SK-N-SH (cell line): ENCODE results near the gene MAD1L1. TPM values are rescaled to one million over a fixed set of nuclear protein-coding genes. Genes with fewer than 3 reads are reported as not detected.

Source experiments
- CTCF ChIA-PET: fragments of 300-600, 350-600 bp; formaldehyde crosslinking; extraction: SDS; loops from one replicate; lab custom pipeline; 2021; lab: Yijun Ruan, JAX
- POLR2A ChIA-PET: fragments of 350-600 bp; sonication (Branson Sonifier 250); formaldehyde crosslinking; extraction: SDS; loops from one replicate; lab custom pipeline; 2020; ENCODE audit warnings: antibody characterized with exemption, inconsistent platforms; lab: Yijun Ruan, JAX
- DNase-seq: peaks from one replicate; pipeline ENCODE4 v3.0.0; 2012
- H2AFZ ChIP-seq: fragments of 200-600 bp; sonication (generic); 2 replicates; pipeline ENCODE4 v1.8.1; 2016; ENCODE audit warnings: antibody characterized with exemption, mild to moderate bottlenecking, low read depth
- H3F3A ChIP-seq: fragments of 200-600 bp; sonication (generic); replicated peaks from 2 replicates; pipeline ENCODE3; 2016; ENCODE audit warnings: antibody characterized with exemption, mild to moderate bottlenecking; ENCODE audit not compliant: insufficient read depth
- H3K27ac ChIP-seq, 2 experiments: fragments of 200-500 bp in 1 of 2; fragments of 200-600 bp in 1 of 2; sonication (Bioruptor generic) in 1 of 2; sonication (generic), shearing (Covaris generic) in 1 of 2; 2 replicates each; pipeline versions ENCODE4 v1.5.1 to v1.6.1; 2014 to 2016; ENCODE audit warnings: low read depth in 2 of 2, inconsistent platforms in 1 of 2, low read length in 1 of 2, mild to moderate bottlenecking in 1 of 2, mixed read lengths in 1 of 2
- H3K27me3 ChIP-seq: fragments of 200-600 bp; sonication (generic), shearing (Covaris generic); 2 replicates; pipeline ENCODE4 v1.6.1; 2016; ENCODE audit warnings: mixed run types; ENCODE audit not compliant: insufficient read depth
- H3K36me3 ChIP-seq, 2 experiments: fragments of 200-500 bp in 1 of 2; fragments of 200-600 bp in 1 of 2; sonication (Bioruptor generic) in 1 of 2; sonication (generic) in 1 of 2; replicated peaks in 1 of 2; 2 replicates each; pipeline versions ENCODE3 to v1.5.1; 2014 to 2016; ENCODE audit warnings: low read length in 1 of 2, mild to moderate bottlenecking in 1 of 2; ENCODE audit not compliant: insufficient read depth in 2 of 2, control insufficient read depth in 1 of 2
- H3K4me1 ChIP-seq, 2 experiments: fragments of 200-500 bp in 1 of 2; fragments of 200-600 bp in 1 of 2; sonication (Bioruptor generic) in 1 of 2; sonication (generic), shearing (Covaris generic) in 1 of 2; 2 replicates each; pipeline versions ENCODE4 v1.5.1 to v1.6.1; 2014 to 2016; ENCODE audit warnings: low read depth in 1 of 2, low read length in 1 of 2, mixed run types in 1 of 2; ENCODE audit not compliant: insufficient read depth in 2 of 2, control insufficient read depth in 1 of 2
- H3K4me2 ChIP-seq: fragments of 200-600 bp; sonication (generic), shearing (Covaris generic); 2 replicates; pipeline ENCODE4 v1.6.1; 2017; ENCODE audit warnings: mixed run types
- H3K4me3 ChIP-seq, 2 experiments: fragments of 200-500 bp in 1 of 2; fragments of 200-600 bp in 1 of 2; sonication (Bioruptor generic) in 1 of 2; sonication (generic), shearing (Covaris generic) in 1 of 2; 2 replicates each; pipeline versions ENCODE4 v1.5.1 to v1.8.1; 2014 to 2016; ENCODE audit warnings: low read depth in 2 of 2, inconsistent platforms in 1 of 2, low read length in 1 of 2, mild to moderate bottlenecking in 1 of 2, mixed read lengths in 1 of 2, moderate library complexity in 1 of 2
- H3K79me2 ChIP-seq: fragments of 200-600 bp; sonication (generic); 2 replicates; pipeline ENCODE4 v1.8.1; 2017; ENCODE audit warnings: mild to moderate bottlenecking; ENCODE audit not compliant: insufficient read depth
- H3K9ac ChIP-seq: fragments of 200-600 bp; sonication (generic); 2 replicates; pipeline ENCODE4 v1.6.1; 2017; ENCODE audit warnings: mixed run types
- H3K9me2 ChIP-seq: fragments of 200-600 bp; sonication (generic); 2 replicates; pipeline ENCODE4 v1.6.1; 2017; ENCODE audit warnings: mixed run types
- H3K9me3 ChIP-seq: fragments of 200-600 bp; sonication (generic); 2 replicates; pipeline ENCODE4 v1.6.1; 2017; ENCODE audit warnings: mixed run types, mild to moderate bottlenecking, moderate library complexity
- H4K20me1 ChIP-seq: fragments of 200-600 bp; sonication (generic); 2 replicates; pipeline ENCODE4 v1.6.1; 2017; ENCODE audit warnings: mild to moderate bottlenecking, mixed run types; ENCODE audit not compliant: insufficient read depth
- CHD2 ChIP-seq: fragments of 150-350 bp; IDR thresholded peaks from 2 replicates; pipeline ENCODE4 v1.6.1; 2018; ENCODE audit warnings: low read length; ENCODE audit not compliant: partially characterized antibody
- ELF1 ChIP-seq: IDR thresholded peaks from 2 replicates; pipeline ENCODE4 v1.4.0; 2012
- EP300 ChIP-seq, 2 experiments: IDR thresholded peaks; 2 replicates each; pipeline versions ENCODE4 v1.4.0 to v1.6.1; 2012; ENCODE audit warnings: borderline replicate concordance in 1 of 2, low read depth in 1 of 2, low read length in 1 of 2
- FOSL2 ChIP-seq: IDR thresholded peaks from 2 replicates; pipeline ENCODE4 v1.4.0; 2012; ENCODE audit warnings: low read depth, mild to moderate bottlenecking, moderate library complexity, borderline replicate concordance
- GATA2 ChIP-seq: sonication (generic); formaldehyde crosslinking; IDR thresholded peaks from 2 replicates; pipeline ENCODE4 v1.5.0; 2020; ENCODE audit warnings: mild to moderate bottlenecking, missing genetic modification reagents
- MEF2A ChIP-seq: IDR thresholded peaks from 2 replicates; pipeline ENCODE4 v1.4.0; 2012; ENCODE audit warnings: low read depth, borderline replicate concordance
- NRF1 ChIP-seq: IDR thresholded peaks from 2 replicates; pipeline ENCODE4 v1.6.1; 2012; ENCODE audit warnings: low read depth, mild to moderate bottlenecking, low read length
- PBX3 ChIP-seq: IDR thresholded peaks from 2 replicates; pipeline ENCODE4; 2012
- RAD21 ChIP-seq: IDR thresholded peaks from 2 replicates; pipeline ENCODE4 v1.6.1; 2012; ENCODE audit warnings: mild to moderate bottlenecking, low read length
- RCOR1 ChIP-seq: fragments of 150-350 bp; IDR thresholded peaks from 2 replicates; pipeline ENCODE4 v1.6.1; 2017; ENCODE audit warnings: antibody characterized with exemption, low read length
- RFX5 ChIP-seq: IDR thresholded peaks from 2 replicates; pipeline ENCODE4 v1.6.1; 2012; ENCODE audit warnings: mild to moderate bottlenecking, improper control_type of control experiment, low read length
- SIN3A ChIP-seq: IDR thresholded peaks from 2 replicates; pipeline ENCODE4 v1.6.1; 2012; ENCODE audit warnings: low read depth, mild to moderate bottlenecking, low read length, moderate library complexity, borderline replicate concordance
- SMC3 ChIP-seq: IDR thresholded peaks from 2 replicates; pipeline ENCODE4 v1.6.1; 2012; ENCODE audit warnings: low read depth, low read length, improper control_type of control experiment
- TEAD4 ChIP-seq: IDR thresholded peaks from 2 replicates; pipeline ENCODE4 v1.4.0; 2012; ENCODE audit warnings: mild to moderate bottlenecking, borderline replicate concordance; ENCODE audit not compliant: insufficient read depth
- USF1 ChIP-seq: IDR thresholded peaks from 2 replicates; pipeline ENCODE4 v1.4.0; 2012; ENCODE audit warnings: low read depth, borderline replicate concordance
- WGBS: methylation state at CpG from one replicate; pipeline ENCODE4 v1.1.6; 2017; ENCODE audit warnings: low lambda C conversion rate; 5-methylcytosine and 5-hydroxymethylcytosine counted together
- polyA plus RNA-seq, 3 experiments: library from polyadenylated mRNA; depleted of rRNA; stranded (reverse); fragments of >200 nt; gene quantifications; 2 replicates each; pipeline ENCODE4 v1.2.3, GENCODE V29; 2012
- TF ChIP-seq, protein P1 (sequence below): fragments of 200-600 bp; sonication (generic); IDR thresholded peaks from 2 replicates; pipeline ENCODE4 v1.6.1; 2017; ENCODE audit warnings: antibody characterized with exemption, mild to moderate bottlenecking, moderate library complexity
- TF ChIP-seq, protein P2 (sequence below): IDR thresholded peaks from 2 replicates; pipeline ENCODE4 v1.4.0; 2012; ENCODE audit warnings: low read depth, borderline replicate concordance
- TF ChIP-seq, protein P3 (sequence below): fragments of 150-350 bp; IDR thresholded peaks from 2 replicates; pipeline ENCODE4 v1.6.1; 2016; ENCODE audit warnings: mild to moderate bottlenecking, low read depth, low read length

Gene MAD1L1
- polyA plus RNA-seq, 1 of the 3 experiments (the other 2 are of a cell fraction) = 46.2 TPM

GRCh38 chr7:2068693-2069471, 163.9 kb downstream of the MAD1L1 start:
- no peak overlapping the region for H3K27ac ChIP-seq
- no peaks in the 10 kb centered on the region for H3K79me2 ChIP-seq
- TF ChIP-seq USF1 = no peak
- TF ChIP-seq, protein P1, sequence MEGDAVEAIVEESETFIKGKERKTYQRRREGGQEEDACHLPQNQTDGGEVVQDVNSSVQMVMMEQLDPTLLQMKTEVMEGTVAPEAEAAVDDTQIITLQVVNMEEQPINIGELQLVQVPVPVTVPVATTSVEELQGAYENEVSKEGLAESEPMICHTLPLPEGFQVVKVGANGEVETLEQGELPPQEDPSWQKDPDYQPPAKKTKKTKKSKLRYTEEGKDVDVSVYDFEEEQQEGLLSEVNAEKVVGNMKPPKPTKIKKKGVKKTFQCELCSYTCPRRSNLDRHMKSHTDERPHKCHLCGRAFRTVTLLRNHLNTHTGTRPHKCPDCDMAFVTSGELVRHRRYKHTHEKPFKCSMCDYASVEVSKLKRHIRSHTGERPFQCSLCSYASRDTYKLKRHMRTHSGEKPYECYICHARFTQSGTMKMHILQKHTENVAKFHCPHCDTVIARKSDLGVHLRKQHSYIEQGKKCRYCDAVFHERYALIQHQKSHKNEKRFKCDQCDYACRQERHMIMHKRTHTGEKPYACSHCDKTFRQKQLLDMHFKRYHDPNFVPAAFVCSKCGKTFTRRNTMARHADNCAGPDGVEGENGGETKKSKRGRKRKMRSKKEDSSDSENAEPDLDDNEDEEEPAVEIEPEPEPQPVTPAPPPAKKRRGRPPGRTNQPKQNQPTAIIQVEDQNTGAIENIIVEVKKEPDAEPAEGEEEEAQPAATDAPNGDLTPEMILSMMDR = peak; percentile 15; the same call in 1 of the 2 replicates
- TF ChIP-seq, protein P2, sequence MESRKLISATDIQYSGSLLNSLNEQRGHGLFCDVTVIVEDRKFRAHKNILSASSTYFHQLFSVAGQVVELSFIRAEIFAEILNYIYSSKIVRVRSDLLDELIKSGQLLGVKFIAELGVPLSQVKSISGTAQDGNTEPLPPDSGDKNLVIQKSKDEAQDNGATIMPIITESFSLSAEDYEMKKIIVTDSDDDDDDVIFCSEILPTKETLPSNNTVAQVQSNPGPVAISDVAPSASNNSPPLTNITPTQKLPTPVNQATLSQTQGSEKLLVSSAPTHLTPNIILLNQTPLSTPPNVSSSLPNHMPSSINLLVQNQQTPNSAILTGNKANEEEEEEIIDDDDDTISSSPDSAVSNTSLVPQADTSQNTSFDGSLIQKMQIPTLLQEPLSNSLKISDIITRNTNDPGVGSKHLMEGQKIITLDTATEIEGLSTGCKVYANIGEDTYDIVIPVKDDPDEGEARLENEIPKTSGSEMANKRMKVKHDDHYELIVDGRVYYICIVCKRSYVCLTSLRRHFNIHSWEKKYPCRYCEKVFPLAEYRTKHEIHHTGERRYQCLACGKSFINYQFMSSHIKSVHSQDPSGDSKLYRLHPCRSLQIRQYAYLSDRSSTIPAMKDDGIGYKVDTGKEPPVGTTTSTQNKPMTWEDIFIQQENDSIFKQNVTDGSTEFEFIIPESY = no peak
- no peak for TF ChIP-seq FOSL2
- TF ChIP-seq RFX5 = no peak
- TF ChIP-seq RAD21 = peak; percentile 25
- TF ChIP-seq TEAD4 = no peak
- TF ChIP-seq RCOR1 = no peak
- TF ChIP-seq, all 33 proteins: peak for 2
- POLR2A ChIA-PET = interaction anchor here (0.7 kb wide), 1 partner anchor 10 kb away, joined by 3 read pairs; no protein-coding TSS in a partner anchor
- H3K9me3 ChIP-seq = no peaks in the 10 kb centered on the region
- H3K4me2 ChIP-seq = no peak overlapping the region
- H3K36me3 ChIP-seq = peaks cover 0 to 20% of the 10 kb centered on the region in 2 experiments
- no peaks in the 10 kb centered on the region for H3K9me2 ChIP-seq
- CTCF ChIA-PET = interaction anchor here (1.0 to 2.7 kb wide), 6 partner anchors 13 to 159 kb away, joined by 3 to 11 read pairs (median 6); no protein-coding TSS in a partner anchor
- whole genome bisulfite sequencing = 93% methylated on average over 23 of the region's 23 CpGs
- H3K4me1 ChIP-seq = peaks cover 0 to 30% of the 10 kb centered on the region in 2 experiments; a peak in 2 of 4 replicates
- H3K9ac ChIP-seq = no peak overlapping the region
- H2AFZ ChIP-seq = no peak overlapping the region
- H3F3A ChIP-seq = no peaks in the 10 kb centered on the region
- no peaks in the 10 kb centered on the region for H4K20me1 ChIP-seq
- DNase-seq = peak; percentile 72
- no peak overlapping the region for H3K4me3 ChIP-seq
- H3K27me3 ChIP-seq = no peaks in the 10 kb centered on the region

- Histone ChIP-seq H3K4me3 (no peak overlapping the region), H3K9me2 (no peaks in the 10 kb centered on the region), H3K4me2 (no peak overlapping the region), H3F3A (no peaks in the 10 kb centered on the region), H2AFZ (no peak overlapping the region), H4K20me1 (no peaks in the 10 kb centered on the region), H3K27ac (peak overlapping the region in 1 of 2 experiments; percentile 96; a peak in 2 of 4 replicates), H3K9me3 (no peaks in the 10 kb centered on the region), H3K27me3 (no peaks in the 10 kb centered on the region), H3K4me1 (peaks cover 0 to 36% of the 10 kb centered on the region in 2 experiments; a peak in 2 of 4 replicates), H3K36me3 (peaks cover 0 to 20% of the 10 kb centered on the region in 2 experiments), H3K9ac (no peak overlapping the region), H3K79me2 (no peaks in the 10 kb centered on the region)
- ChIA-PET CTCF (interaction anchor here (0.7 to 2.7 kb wide), 9 partner anchors 11 to 487 kb away, joined by 3 to 12 read pairs (median 3); no protein-coding TSS in a partner anchor), POLR2A (interaction anchor here (0.9 to 1.3 kb wide), 2 partner anchors 16 to 400 kb away, joined by 3 to 4 read pairs; no protein-coding TSS in a partner anchor)
- peak; percentile 96 for DNase-seq
- WGBS = 84% methylated on average over 24 of the region's 28 CpGs
- TF ChIP-seq RFX5 = no peak
- TF ChIP-seq CHD2 = no peak
- no peak for TF ChIP-seq PBX3
- TF ChIP-seq GATA2 (CRISPR knock-in tag) = peak; percentile 40; the same call in 1 of the 2 replicates
- TF ChIP-seq MEF2A = no peak
- TF ChIP-seq, protein P3, sequence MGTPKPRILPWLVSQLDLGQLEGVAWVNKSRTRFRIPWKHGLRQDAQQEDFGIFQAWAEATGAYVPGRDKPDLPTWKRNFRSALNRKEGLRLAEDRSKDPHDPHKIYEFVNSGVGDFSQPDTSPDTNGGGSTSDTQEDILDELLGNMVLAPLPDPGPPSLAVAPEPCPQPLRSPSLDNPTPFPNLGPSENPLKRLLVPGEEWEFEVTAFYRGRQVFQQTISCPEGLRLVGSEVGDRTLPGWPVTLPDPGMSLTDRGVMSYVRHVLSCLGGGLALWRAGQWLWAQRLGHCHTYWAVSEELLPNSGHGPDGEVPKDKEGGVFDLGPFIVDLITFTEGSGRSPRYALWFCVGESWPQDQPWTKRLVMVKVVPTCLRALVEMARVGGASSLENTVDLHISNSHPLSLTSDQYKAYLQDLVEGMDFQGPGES = no peak
- peak; percentile 48 for TF ChIP-seq RCOR1
- peak in 1 of 2 experiments; percentile 53; a peak in 1 of 4 replicates for TF ChIP-seq EP300 (IDR thresholded peaks at IDR 0.05; ENCODE audit: borderline replicate concordance in 1 of 2, low read depth in 1 of 2, low read length in 1 of 2)
- TF ChIP-seq SMC3 = no peak
- no peak for TF ChIP-seq ELF1
- no peak for TF ChIP-seq SIN3A
- TF ChIP-seq NRF1 = no peak
Measured at GRCh38 chr7:2066251-2066919, 166.4 kb downstream of the MAD1L1 start.
